ENCODE measurements around the gene COX6A2.

The COX6A2 gene

DNA sequence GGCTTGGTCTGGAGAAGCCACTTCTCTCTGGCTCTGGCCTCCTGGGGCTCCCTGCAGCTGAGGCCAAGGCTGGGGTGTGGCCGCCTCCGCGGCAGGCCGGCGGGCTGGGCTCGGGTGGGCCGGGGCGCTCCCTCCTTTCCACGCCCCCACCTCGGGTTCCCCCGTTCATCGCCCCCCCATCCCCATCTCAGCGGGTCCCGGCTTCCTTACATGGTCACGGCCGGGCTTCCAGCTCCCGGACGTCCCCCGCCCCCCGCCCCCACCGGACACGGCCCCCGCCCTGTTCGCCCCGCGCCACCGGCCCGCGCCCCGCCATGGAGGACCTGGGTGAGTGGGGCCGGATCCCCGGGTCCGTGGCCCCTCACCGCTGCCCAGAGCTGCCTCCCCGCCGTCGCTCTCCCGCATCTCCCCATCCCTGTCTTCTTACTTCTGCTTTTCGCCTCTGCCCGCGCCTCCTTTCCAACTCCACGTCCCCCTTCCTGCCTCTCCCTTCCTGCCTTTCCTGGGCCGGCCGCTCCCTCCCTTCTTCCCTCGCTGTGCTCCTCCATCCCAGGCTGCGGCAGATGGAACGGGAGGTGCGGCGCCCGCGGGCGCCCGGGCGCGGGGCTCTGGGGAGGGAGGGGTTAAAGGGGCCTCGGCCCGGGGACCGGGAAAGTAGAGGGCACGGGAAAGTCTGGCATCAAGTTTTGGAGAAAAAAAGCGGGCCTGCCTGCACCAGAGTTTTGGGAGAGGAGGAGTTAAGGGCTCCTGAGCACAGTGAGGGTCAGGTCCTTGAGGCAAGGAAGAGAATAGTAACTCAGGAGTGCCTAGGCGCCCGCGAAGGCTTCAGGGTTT, 43.9 kb upstream of the COX6A2 start, which contains the start of gene TGFB1I1:
Gene TGFB1I1 (plus strand): TSS at position 278 of the 834 bp plus-strand sequence. CDS start 37 bp downstream, at position 315.
- H3K4me1 ChIP-seq (ENCODE audit: control insufficient read depth, insufficient read depth, low read length, unreplicated experiment) = peaks cover 31% of the 10 kb centered on the region
- peaks cover 30% of the 10 kb centered on the region for H3K36me3 ChIP-seq (ENCODE audit: insufficient read depth, low read length)
- H3K27me3 ChIP-seq (ENCODE audit: insufficient read depth, low read length) = no peaks in the 10 kb centered on the region
- peaks cover 18% of the 10 kb centered on the region for H3K79me2 ChIP-seq (ENCODE audit: control insufficient read depth, insufficient read depth, low read length, unreplicated experiment)
- peak within 1 kb of the TSS; percentile 86 for H3K27ac ChIP-seq (ENCODE audit: low read depth, low read length)
- peak within 1 kb of the TSS; percentile 93 for H3K4me3 ChIP-seq (ENCODE audit: low read depth, low read length)
- peak within 1 kb of the TSS; percentile 61 for H2AFZ ChIP-seq (ENCODE audit: low read length, unreplicated experiment)

DNA sequence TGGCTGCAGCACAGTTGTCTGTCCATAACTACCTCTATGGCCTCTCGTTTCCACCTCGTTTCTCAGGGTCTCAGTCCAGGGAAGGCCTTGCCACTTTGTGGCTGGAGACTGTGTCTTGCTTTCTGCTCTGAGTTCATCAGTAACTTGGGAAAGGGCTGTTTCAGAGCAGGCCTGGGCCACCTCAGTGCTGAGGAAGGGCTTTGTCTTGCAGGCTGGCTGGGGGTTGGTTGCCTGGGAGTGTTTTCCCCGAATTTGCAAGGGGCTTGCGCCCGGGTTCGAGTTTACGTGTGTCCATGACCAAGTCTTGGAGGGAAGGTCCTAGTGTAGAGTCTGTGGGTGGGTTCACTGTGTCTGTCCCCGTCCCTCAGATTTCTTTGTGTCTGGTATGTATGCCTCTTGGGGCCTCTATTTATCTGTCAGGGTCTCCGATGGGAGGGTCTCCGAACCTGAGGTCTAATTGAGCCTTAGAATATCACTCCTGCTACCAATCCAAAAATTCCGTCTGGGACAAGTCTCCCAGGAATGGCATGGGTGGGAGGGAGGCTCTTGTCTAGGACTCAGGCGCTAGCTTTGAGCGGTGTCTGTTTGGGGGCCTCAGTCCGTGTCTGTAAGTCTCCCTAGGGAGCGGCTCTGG, 43.2 kb upstream of the COX6A2 start:
- peak overlapping the region; percentile 93 for H3K4me3 ChIP-seq (ENCODE audit: low read depth, low read length)
- H3K36me3 ChIP-seq (ENCODE audit: insufficient read depth, low read length) = peaks cover 25% of the 10 kb centered on the region
- peak overlapping the region; percentile 36 for H2AFZ ChIP-seq (ENCODE audit: low read length, unreplicated experiment)
- peaks cover 18% of the 10 kb centered on the region for H3K79me2 ChIP-seq (ENCODE audit: control insufficient read depth, insufficient read depth, low read length, unreplicated experiment)
- no peaks in the 10 kb centered on the region for H3K27me3 ChIP-seq (ENCODE audit: insufficient read depth, low read length)
- peak overlapping the region; percentile 86 for H3K27ac ChIP-seq (ENCODE audit: low read depth, low read length)
- peaks cover 35% of the 10 kb centered on the region for H3K4me1 ChIP-seq (ENCODE audit: control insufficient read depth, insufficient read depth, low read length, unreplicated experiment)

GRCh38 chr16:31470615-31471014, 42.5 kb upstream of the COX6A2 start:
- Histone ChIP-seq H3K36me3 (ENCODE audit: insufficient read depth, low read length) (peaks cover 17% of the 10 kb centered on the region), H3K27ac (ENCODE audit: low read depth, low read length) (no peak overlapping the region), H3K27me3 (ENCODE audit: insufficient read depth, low read length) (no peaks in the 10 kb centered on the region), H2AFZ (ENCODE audit: low read length, unreplicated experiment) (no peak overlapping the region), H3K4me1 (ENCODE audit: control insufficient read depth, insufficient read depth, low read length, unreplicated experiment) (peaks cover 35% of the 10 kb centered on the region), H3K79me2 (ENCODE audit: control insufficient read depth, insufficient read depth, low read length, unreplicated experiment) (peaks cover 18% of the 10 kb centered on the region), H3K4me3 (ENCODE audit: low read depth, low read length) (peak overlapping the region; percentile 93)

DNA sequence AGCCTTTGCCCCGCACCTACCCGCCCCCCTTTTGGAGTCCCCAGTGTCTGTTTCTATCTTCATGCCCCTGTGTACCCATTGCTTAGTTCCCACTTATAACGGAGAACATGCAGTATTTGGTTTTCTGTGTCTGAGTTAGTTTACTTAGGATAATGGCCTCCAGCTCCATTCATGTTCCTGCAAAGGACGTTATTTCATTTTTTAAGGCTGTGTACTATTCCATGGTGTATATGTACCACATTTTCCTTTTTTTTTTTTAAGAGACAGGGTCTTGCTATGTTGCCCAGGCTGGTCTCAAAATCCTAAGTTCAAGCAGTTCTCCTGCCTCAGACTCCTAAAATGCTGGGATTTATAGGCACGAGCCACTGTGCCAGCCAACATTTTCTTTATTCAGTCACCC, 39.7 kb upstream of the COX6A2 start:
- H3K79me2 ChIP-seq (ENCODE audit: control insufficient read depth, insufficient read depth, low read length, unreplicated experiment) = peaks cover 7% of the 10 kb centered on the region
- H3K27me3 ChIP-seq (ENCODE audit: insufficient read depth, low read length) = no peaks in the 10 kb centered on the region
- no peak overlapping the region for H2AFZ ChIP-seq (ENCODE audit: low read length, unreplicated experiment)
- no peak overlapping the region for H3K4me3 ChIP-seq (ENCODE audit: low read depth, low read length)
- peaks cover 21% of the 10 kb centered on the region for H3K4me1 ChIP-seq (ENCODE audit: control insufficient read depth, insufficient read depth, low read length, unreplicated experiment)
- H3K27ac ChIP-seq (ENCODE audit: low read depth, low read length) = no peak overlapping the region
- H3K36me3 ChIP-seq (ENCODE audit: insufficient read depth, low read length) = no peaks in the 10 kb centered on the region

GRCh38 chr16:31467151-31467773, 39.1 kb upstream of the COX6A2 start:
- no peak overlapping the region for H3K4me3 ChIP-seq (ENCODE audit: low read depth, low read length)
- no peak overlapping the region for H2AFZ ChIP-seq (ENCODE audit: low read length, unreplicated experiment)
- H3K36me3 ChIP-seq (ENCODE audit: insufficient read depth, low read length) = no peaks in the 10 kb centered on the region
- no peaks in the 10 kb centered on the region for H3K27me3 ChIP-seq (ENCODE audit: insufficient read depth, low read length)
- H3K4me1 ChIP-seq (ENCODE audit: control insufficient read depth, insufficient read depth, low read length, unreplicated experiment) = peaks cover 21% of the 10 kb centered on the region
- peaks cover 7% of the 10 kb centered on the region for H3K79me2 ChIP-seq (ENCODE audit: control insufficient read depth, insufficient read depth, low read length, unreplicated experiment)
- peak overlapping the region; percentile 56; the same call in 1 of the 2 replicates for H3K27ac ChIP-seq (ENCODE audit: low read depth, low read length)

DNA sequence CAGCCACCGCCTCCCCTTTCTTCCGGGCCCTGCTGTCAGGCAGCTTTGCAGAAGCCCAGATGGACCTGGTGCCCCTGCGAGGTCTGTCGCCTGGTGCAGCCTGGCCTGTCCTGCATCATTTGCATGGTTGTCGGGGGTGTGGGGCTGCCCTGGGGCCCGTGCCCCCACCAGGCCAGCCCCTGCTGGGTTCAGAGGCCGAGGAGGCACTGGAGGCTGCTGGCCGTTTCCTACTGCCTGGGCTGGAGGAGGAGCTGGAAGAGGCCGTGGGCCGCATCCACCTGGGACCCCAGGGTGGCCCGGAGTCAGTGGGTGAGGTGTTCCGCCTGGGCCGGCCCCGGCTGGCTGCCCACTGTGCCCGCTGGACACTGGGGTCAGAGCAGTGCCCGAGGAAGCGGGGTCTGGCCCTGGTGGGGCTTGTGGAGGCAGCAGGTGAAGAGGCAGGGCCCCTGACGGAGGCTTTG, 38.3 kb upstream of the COX6A2 start:
- Histone ChIP-seq H3K4me3 (ENCODE audit: low read depth, low read length) (no peak overlapping the region), H3K27ac (ENCODE audit: low read depth, low read length) (peak overlapping the region; percentile 53; the same call in 1 of the 2 replicates), H3K36me3 (ENCODE audit: insufficient read depth, low read length) (no peaks in the 10 kb centered on the region), H3K79me2 (ENCODE audit: control insufficient read depth, insufficient read depth, low read length, unreplicated experiment) (peaks cover 6% of the 10 kb centered on the region), H3K4me1 (ENCODE audit: control insufficient read depth, insufficient read depth, low read length, unreplicated experiment) (peaks cover 19% of the 10 kb centered on the region), H3K27me3 (ENCODE audit: insufficient read depth, low read length) (no peaks in the 10 kb centered on the region), H2AFZ (ENCODE audit: low read length, unreplicated experiment) (no peak overlapping the region)

GRCh38 chr16:31465788-31466370, 37.7 kb upstream of the COX6A2 start:
- Histone ChIP-seq H3K27ac (ENCODE audit: low read depth, low read length) (no peak overlapping the region), H3K36me3 (ENCODE audit: insufficient read depth, low read length) (no peaks in the 10 kb centered on the region), H3K4me3 (ENCODE audit: low read depth, low read length) (no peak overlapping the region), H3K4me1 (ENCODE audit: control insufficient read depth, insufficient read depth, low read length, unreplicated experiment) (peaks cover 14% of the 10 kb centered on the region), H3K79me2 (ENCODE audit: control insufficient read depth, insufficient read depth, low read length, unreplicated experiment) (peaks cover 4% of the 10 kb centered on the region), H2AFZ (ENCODE audit: low read length, unreplicated experiment) (no peak overlapping the region), H3K27me3 (ENCODE audit: insufficient read depth, low read length) (no peaks in the 10 kb centered on the region)

DNA sequence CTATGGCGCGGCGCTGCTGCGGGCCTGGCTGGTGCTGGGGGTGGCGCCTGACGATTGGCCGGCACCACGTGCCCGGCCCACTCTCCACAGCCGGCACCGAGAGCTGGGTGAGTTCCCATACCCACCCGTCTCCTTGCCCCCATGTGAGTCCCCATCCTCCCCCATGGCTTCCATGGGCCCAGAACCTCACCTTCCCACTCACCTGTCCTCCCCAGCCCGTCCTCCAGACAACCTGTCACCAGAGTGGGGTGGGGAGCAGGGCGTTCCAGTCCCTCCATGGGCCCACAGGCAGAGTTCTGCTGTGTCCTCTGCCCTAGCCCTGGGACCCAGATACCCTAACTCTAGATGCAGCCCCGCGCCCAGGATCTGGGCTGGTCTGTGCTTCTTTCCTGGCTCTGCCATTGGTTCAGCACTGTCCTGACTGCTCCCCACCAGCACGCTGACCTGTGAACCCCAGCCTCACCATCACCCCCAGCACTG, 36.7 kb upstream of the COX6A2 start:
- Histone ChIP-seq H3K27me3 (ENCODE audit: insufficient read depth, low read length) (no peaks in the 10 kb centered on the region), H3K27ac (ENCODE audit: low read depth, low read length) (no peak overlapping the region), H3K36me3 (ENCODE audit: insufficient read depth, low read length) (no peaks in the 10 kb centered on the region), H3K4me1 (ENCODE audit: control insufficient read depth, insufficient read depth, low read length, unreplicated experiment) (peaks cover 13% of the 10 kb centered on the region), H3K4me3 (ENCODE audit: low read depth, low read length) (no peak overlapping the region), H2AFZ (ENCODE audit: low read length, unreplicated experiment) (no peak overlapping the region), H3K79me2 (ENCODE audit: control insufficient read depth, insufficient read depth, low read length, unreplicated experiment) (peaks cover 4% of the 10 kb centered on the region)

- H3K79me2 ChIP-seq (ENCODE audit: control insufficient read depth, insufficient read depth, low read length, unreplicated experiment) = peaks cover 4% of the 10 kb centered on the region
- no peak overlapping the region for H3K4me3 ChIP-seq (ENCODE audit: low read depth, low read length)
- H2AFZ ChIP-seq (ENCODE audit: low read length, unreplicated experiment) = no peak overlapping the region
- no peaks in the 10 kb centered on the region for H3K27me3 ChIP-seq (ENCODE audit: insufficient read depth, low read length)
- H3K36me3 ChIP-seq (ENCODE audit: insufficient read depth, low read length) = no peaks in the 10 kb centered on the region
- no peak overlapping the region for H3K27ac ChIP-seq (ENCODE audit: low read depth, low read length)
- H3K4me1 ChIP-seq (ENCODE audit: control insufficient read depth, insufficient read depth, low read length, unreplicated experiment) = peaks cover 13% of the 10 kb centered on the region
Observed at GRCh38 chr16:31464348-31464769, 36.2 kb upstream of the COX6A2 start.
